GM23338 (cell line): Measurements from ENCODE around the gene TRDN. TPM values are rescaled to one million over a fixed set of nuclear protein-coding genes. Genes with fewer than 3 reads are reported as not detected.
"Not testable (repeated sequence)": the region's sequence is repeated elsewhere in the genome, so short reads cannot be mapped to it uniquely, and the experiment has no call there.

Experiments
- ATAC-seq: fragments of 200-7000 bp; cut with Tn5 transposase; 3 replicates; pipeline ENCODE4 v1.9.1; 2020
- DNase-seq: peaks from one replicate; pipeline ENCODE4 v3.0.0-alpha.2; 2015; ENCODE audit warnings: low spot score
- H2AFZ ChIP-seq: fragments of 200-600 bp; sonication (generic); 2 replicates; pipeline ENCODE4 v1.8.0; 2016; ENCODE audit warnings: antibody characterized with exemption, mild to moderate bottlenecking, moderate library complexity
- H3F3A ChIP-seq: fragments of 200-600 bp; sonication (generic); replicated peaks from 2 replicates; pipeline ENCODE4 v1.8.0; 2017; ENCODE audit warnings: antibody characterized with exemption, mixed run types, low read depth
- H3K27ac ChIP-seq: fragments of 200-600 bp; sonication (generic); 2 replicates; pipeline ENCODE4 v1.6.1; 2016; ENCODE audit warnings: low read depth
- H3K27me3 ChIP-seq: fragments of 200-600 bp; sonication (generic); 2 replicates; pipeline ENCODE4 v1.8.0; 2016; ENCODE audit warnings: mild to moderate bottlenecking, mixed run types, moderate library complexity; ENCODE audit not compliant: insufficient read depth
- H3K36me3 ChIP-seq: fragments of 200-600 bp; sonication (generic); 2 replicates; pipeline ENCODE4 v1.8.0; 2016; ENCODE audit warnings: mild to moderate bottlenecking; ENCODE audit not compliant: insufficient read depth
- H3K4me1 ChIP-seq: fragments of 200-600 bp; sonication (generic); 2 replicates; pipeline ENCODE4 v1.8.0; 2016; ENCODE audit warnings: mild to moderate bottlenecking, moderate library complexity; ENCODE audit not compliant: insufficient read depth
- H3K4me2 ChIP-seq: fragments of 200-600 bp; sonication (generic); 2 replicates; pipeline ENCODE4 v1.7.1; 2017; ENCODE audit warnings: mixed run types
- H3K4me3 ChIP-seq: fragments of 200-600 bp; sonication (generic); 2 replicates; pipeline ENCODE4 v1.6.1; 2016; ENCODE audit warnings: mixed run types
- H3K79me2 ChIP-seq: fragments of 200-600 bp; sonication (generic); replicated peaks from 2 replicates; pipeline ENCODE4 v1.8.0; 2017; ENCODE audit warnings: mild to moderate bottlenecking; ENCODE audit not compliant: insufficient read depth
- H3K9me2 ChIP-seq: fragments of 200-600 bp; sonication (generic); 2 replicates; pipeline ENCODE4 v1.8.0; 2017; ENCODE audit not compliant: insufficient read depth
- H4K20me1 ChIP-seq: fragments of 200-600 bp; sonication (generic); replicated peaks from 2 replicates; pipeline ENCODE4 v1.8.0; 2017; ENCODE audit warnings: mild to moderate bottlenecking; ENCODE audit not compliant: insufficient read depth
- H3K27ac Mint-ChIP-seq: 2 replicates; pipeline ENCODE4 v1.8.0; 2020; ENCODE audit warnings: inconsistent platforms, mild to moderate bottlenecking, moderate library complexity, mixed read lengths
- H3K27me3 Mint-ChIP-seq: 3 replicates; pipeline ENCODE4 v1.8.0; 2022; ENCODE audit warnings: low read depth, mild to moderate bottlenecking, moderate library complexity, mixed read lengths, inconsistent platforms; ENCODE audit not compliant: insufficient read depth, poor library complexity
- H3K36me3 Mint-ChIP-seq: 3 replicates; pipeline ENCODE4 v1.8.0; 2021; ENCODE audit warnings: low read depth, mild to moderate bottlenecking, inconsistent platforms, moderate library complexity, mixed read lengths
- H3K4me1 Mint-ChIP-seq: 3 replicates; pipeline ENCODE4 v1.8.0; 2020; ENCODE audit warnings: mild to moderate bottlenecking, inconsistent platforms, mixed read lengths
- H3K4me3 Mint-ChIP-seq: 3 replicates; pipeline ENCODE4 v1.8.0; 2021; ENCODE audit warnings: moderate library complexity, mild to moderate bottlenecking, inconsistent platforms, mixed read lengths
- H3K9me3 Mint-ChIP-seq: 3 replicates; pipeline ENCODE4 v1.8.0; 2020; ENCODE audit warnings: moderate library complexity, mild to moderate bottlenecking, inconsistent platforms, mixed read lengths
- CREB1 ChIP-seq: fragments of 250-450 bp; sonication (Bioruptor Pico); IDR thresholded peaks from 2 replicates; pipeline ENCODE4 v1.5.0; 2020; ENCODE audit warnings: low read depth, mild to moderate bottlenecking, moderate library complexity
- JUNB ChIP-seq: IDR thresholded peaks from one replicate; pipeline ENCODE4 v1.6.1; 2016; ENCODE audit warnings: antibody characterized with exemption; ENCODE audit not compliant: unreplicated experiment
- NANOG ChIP-seq: IDR thresholded peaks from 2 replicates; pipeline ENCODE4 v1.6.1; 2016; ENCODE audit warnings: antibody characterized with exemption, borderline replicate concordance
- POLR2AphosphoS5 ChIP-seq: IDR thresholded peaks from 2 replicates; pipeline ENCODE4 v1.6.1; 2016; ENCODE audit warnings: antibody characterized with exemption, low read depth
- STAT1 ChIP-seq: IDR thresholded peaks from one replicate; pipeline ENCODE4 v1.6.1; 2016; ENCODE audit warnings: antibody characterized with exemption; ENCODE audit not compliant: unreplicated experiment
- ZNF114 ChIP-seq: fragments of 250-450 bp; sonication (Bioruptor Pico); IDR thresholded peaks from 2 replicates; pipeline ENCODE4 v1.5.0; 2020; ENCODE audit warnings: mild to moderate bottlenecking, moderate library complexity
- ZNF331 ChIP-seq: fragments of 250-450 bp; sonication (Bioruptor Pico); IDR thresholded peaks from 2 replicates; pipeline ENCODE4 v1.5.0; 2020; ENCODE audit warnings: low read depth, mild to moderate bottlenecking, moderate library complexity
- polyA plus RNA-seq: library from polyadenylated mRNA; unstranded; fragments of >200 nt; fragmentation: Nextera tagmentation; extraction: Ambion mirVana; gene quantifications from 2 replicates; pipeline ENCODE4 v1.2.1, GENCODE V29; 2016
- total RNA-seq: library from RNA; depleted of rRNA; stranded (reverse); fragments of >200 nt; shearing (Covaris generic); gene quantifications from 2 replicates; pipeline ENCODE4 v1.2.3, GENCODE V29; 2014
- TF ChIP-seq, protein P1 (sequence below): fragments of 250-450 bp; sonication (Bioruptor Pico); IDR thresholded peaks from 2 replicates; pipeline ENCODE4 v1.5.0; 2020; ENCODE audit warnings: mild to moderate bottlenecking, moderate library complexity
- TF ChIP-seq, protein P2 (sequence below), 2 experiments: fragments of 200-600 bp in 1 of 2; sonication (generic) in 1 of 2; conservative IDR thresholded peaks; 2 replicates each; pipeline versions ENCODE4 v1.5.1 to v1.6.1; 2016 to 2017; ENCODE audit warnings: antibody characterized with exemption in 2 of 2, low read depth in 2 of 2, mild to moderate bottlenecking in 2 of 2, moderate library complexity in 1 of 2
- TF ChIP-seq, protein P3 (sequence below): IDR thresholded peaks from one replicate; pipeline ENCODE4 v1.6.1; 2018; ENCODE audit warnings: antibody characterized with exemption; ENCODE audit not compliant: unreplicated experiment

Gene TRDN
- total and polyA plus RNA-seq, 2 experiments from 2014 or later: 35.5 to 137 TPM

DNA sequence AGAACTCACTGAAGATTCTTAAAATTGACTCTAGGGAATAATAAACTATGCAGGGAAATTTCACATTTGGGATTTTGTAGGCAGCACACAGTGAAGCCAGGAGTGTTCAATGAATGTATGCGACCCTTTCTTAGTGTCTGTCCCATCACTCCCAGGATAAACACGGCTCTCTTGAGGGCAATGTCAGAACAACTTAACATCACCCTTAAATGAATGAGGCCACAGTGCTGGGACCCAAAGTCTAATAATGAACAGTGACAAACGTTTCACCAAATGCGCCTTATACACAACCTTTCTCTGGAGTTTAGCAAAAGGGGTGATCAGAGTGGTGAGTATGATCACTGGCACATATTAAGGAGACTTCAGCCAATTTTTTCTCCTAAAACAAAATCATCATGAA, 403.4 kb downstream of the TRDN start:
- no peak for DNase-seq
- H3K4me1 ChIP-seq: no peaks in the 10 kb centered on the region
- no peaks in the 10 kb centered on the region for H3K36me3 ChIP-seq
- no peaks in the 10 kb centered on the region for H3K27me3 ChIP-seq
- no peak for TF ChIP-seq CREB1 (CRISPR knock-in tag)
- no peak for TF ChIP-seq ZNF114 (CRISPR knock-in tag)
- TF ChIP-seq, protein P1, sequence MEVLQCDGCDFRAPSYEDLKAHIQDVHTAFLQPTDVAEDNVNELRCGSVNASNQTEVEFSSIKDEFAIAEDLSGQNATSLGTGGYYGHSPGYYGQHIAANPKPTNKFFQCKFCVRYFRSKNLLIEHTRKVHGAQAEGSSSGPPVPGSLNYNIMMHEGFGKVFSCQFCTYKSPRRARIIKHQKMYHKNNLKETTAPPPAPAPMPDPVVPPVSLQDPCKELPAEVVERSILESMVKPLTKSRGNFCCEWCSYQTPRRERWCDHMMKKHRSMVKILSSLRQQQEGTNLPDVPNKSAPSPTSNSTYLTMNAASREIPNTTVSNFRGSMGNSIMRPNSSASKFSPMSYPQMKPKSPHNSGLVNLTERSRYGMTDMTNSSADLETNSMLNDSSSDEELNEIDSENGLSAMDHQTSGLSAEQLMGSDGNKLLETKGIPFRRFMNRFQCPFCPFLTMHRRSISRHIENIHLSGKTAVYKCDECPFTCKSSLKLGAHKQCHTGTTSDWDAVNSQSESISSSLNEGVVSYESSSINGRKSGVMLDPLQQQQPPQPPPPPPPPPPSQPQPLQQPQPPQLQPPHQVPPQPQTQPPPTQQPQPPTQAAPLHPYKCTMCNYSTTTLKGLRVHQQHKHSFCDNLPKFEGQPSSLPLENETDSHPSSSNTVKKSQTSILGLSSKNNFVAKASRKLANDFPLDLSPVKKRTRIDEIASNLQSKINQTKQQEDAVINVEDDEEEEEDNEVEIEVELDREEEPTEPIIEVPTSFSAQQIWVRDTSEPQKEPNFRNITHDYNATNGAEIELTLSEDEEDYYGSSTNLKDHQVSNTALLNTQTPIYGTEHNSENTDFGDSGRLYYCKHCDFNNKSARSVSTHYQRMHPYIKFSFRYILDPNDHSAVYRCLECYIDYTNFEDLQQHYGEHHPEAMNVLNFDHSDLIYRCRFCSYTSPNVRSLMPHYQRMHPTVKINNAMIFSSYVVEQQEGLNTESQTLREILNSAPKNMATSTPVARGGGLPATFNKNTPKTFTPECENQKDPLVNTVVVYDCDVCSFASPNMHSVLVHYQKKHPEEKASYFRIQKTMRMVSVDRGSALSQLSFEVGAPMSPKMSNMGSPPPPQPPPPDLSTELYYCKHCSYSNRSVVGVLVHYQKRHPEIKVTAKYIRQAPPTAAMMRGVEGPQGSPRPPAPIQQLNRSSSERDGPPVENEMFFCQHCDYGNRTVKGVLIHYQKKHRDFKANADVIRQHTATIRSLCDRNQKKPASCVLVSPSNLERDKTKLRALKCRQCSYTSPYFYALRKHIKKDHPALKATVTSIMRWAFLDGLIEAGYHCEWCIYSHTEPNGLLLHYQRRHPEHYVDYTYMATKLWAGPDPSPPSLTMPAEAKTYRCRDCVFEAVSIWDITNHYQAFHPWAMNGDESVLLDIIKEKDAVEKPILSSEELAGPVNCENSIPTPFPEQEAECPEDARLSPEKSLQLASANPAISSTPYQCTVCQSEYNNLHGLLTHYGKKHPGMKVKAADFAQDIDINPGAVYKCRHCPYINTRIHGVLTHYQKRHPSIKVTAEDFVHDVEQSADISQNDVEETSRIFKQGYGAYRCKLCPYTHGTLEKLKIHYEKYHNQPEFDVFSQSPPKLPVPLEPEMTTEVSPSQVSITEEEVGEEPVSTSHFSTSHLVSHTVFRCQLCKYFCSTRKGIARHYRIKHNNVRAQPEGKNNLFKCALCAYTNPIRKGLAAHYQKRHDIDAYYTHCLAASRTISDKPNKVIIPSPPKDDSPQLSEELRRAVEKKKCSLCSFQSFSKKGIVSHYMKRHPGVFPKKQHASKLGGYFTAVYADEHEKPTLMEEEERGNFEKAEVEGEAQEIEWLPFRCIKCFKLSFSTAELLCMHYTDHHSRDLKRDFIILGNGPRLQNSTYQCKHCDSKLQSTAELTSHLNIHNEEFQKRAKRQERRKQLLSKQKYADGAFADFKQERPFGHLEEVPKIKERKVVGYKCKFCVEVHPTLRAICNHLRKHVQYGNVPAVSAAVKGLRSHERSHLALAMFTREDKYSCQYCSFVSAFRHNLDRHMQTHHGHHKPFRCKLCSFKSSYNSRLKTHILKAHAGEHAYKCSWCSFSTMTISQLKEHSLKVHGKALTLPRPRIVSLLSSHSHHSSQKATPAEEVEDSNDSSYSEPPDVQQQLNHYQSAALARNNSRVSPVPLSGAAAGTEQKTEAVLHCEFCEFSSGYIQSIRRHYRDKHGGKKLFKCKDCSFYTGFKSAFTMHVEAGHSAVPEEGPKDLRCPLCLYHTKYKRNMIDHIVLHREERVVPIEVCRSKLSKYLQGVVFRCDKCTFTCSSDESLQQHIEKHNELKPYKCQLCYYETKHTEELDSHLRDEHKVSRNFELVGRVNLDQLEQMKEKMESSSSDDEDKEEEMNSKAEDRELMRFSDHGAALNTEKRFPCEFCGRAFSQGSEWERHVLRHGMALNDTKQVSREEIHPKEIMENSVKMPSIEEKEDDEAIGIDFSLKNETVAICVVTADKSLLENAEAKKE (CRISPR knock-in tag): no peak
- TF ChIP-seq, protein P2, sequence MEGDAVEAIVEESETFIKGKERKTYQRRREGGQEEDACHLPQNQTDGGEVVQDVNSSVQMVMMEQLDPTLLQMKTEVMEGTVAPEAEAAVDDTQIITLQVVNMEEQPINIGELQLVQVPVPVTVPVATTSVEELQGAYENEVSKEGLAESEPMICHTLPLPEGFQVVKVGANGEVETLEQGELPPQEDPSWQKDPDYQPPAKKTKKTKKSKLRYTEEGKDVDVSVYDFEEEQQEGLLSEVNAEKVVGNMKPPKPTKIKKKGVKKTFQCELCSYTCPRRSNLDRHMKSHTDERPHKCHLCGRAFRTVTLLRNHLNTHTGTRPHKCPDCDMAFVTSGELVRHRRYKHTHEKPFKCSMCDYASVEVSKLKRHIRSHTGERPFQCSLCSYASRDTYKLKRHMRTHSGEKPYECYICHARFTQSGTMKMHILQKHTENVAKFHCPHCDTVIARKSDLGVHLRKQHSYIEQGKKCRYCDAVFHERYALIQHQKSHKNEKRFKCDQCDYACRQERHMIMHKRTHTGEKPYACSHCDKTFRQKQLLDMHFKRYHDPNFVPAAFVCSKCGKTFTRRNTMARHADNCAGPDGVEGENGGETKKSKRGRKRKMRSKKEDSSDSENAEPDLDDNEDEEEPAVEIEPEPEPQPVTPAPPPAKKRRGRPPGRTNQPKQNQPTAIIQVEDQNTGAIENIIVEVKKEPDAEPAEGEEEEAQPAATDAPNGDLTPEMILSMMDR (conservative IDR thresholded peaks at IDR 0.05; ENCODE audit: low read depth in 2 of 2): no peak
- TF ChIP-seq, protein P3, sequence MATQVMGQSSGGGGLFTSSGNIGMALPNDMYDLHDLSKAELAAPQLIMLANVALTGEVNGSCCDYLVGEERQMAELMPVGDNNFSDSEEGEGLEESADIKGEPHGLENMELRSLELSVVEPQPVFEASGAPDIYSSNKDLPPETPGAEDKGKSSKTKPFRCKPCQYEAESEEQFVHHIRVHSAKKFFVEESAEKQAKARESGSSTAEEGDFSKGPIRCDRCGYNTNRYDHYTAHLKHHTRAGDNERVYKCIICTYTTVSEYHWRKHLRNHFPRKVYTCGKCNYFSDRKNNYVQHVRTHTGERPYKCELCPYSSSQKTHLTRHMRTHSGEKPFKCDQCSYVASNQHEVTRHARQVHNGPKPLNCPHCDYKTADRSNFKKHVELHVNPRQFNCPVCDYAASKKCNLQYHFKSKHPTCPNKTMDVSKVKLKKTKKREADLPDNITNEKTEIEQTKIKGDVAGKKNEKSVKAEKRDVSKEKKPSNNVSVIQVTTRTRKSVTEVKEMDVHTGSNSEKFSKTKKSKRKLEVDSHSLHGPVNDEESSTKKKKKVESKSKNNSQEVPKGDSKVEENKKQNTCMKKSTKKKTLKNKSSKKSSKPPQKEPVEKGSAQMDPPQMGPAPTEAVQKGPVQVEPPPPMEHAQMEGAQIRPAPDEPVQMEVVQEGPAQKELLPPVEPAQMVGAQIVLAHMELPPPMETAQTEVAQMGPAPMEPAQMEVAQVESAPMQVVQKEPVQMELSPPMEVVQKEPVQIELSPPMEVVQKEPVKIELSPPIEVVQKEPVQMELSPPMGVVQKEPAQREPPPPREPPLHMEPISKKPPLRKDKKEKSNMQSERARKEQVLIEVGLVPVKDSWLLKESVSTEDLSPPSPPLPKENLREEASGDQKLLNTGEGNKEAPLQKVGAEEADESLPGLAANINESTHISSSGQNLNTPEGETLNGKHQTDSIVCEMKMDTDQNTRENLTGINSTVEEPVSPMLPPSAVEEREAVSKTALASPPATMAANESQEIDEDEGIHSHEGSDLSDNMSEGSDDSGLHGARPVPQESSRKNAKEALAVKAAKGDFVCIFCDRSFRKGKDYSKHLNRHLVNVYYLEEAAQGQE: no peak
- TF ChIP-seq JUNB: no peak
- TF ChIP-seq ZNF331 (CRISPR knock-in tag): no peak
- no peak for TF ChIP-seq POLR2AphosphoS5
- TF ChIP-seq STAT1: no peak
- TF ChIP-seq NANOG: no peak
- no peak overlapping the region for H3K4me3 ChIP-seq
- no peaks in the 10 kb centered on the region for H3K4me1 Mint-ChIP-seq
- H4K20me1 ChIP-seq: no peaks in the 10 kb centered on the region
- no peaks in the 10 kb centered on the region for H3K9me2 ChIP-seq
- no peak overlapping the region for H3K27ac Mint-ChIP-seq
- no peak overlapping the region for H3K27ac ChIP-seq
- H3K27me3 Mint-ChIP-seq: no peaks in the 10 kb centered on the region
- no peak overlapping the region for H2AFZ ChIP-seq
- H3K36me3 Mint-ChIP-seq: no peaks in the 10 kb centered on the region
- H3F3A ChIP-seq: no peaks in the 10 kb centered on the region
- H3K9me3 Mint-ChIP-seq: no peaks in the 10 kb centered on the region
- no peaks in the 10 kb centered on the region for H3K79me2 ChIP-seq
- H3K4me2 ChIP-seq: no peak overlapping the region
- H3K4me3 Mint-ChIP-seq: no peak overlapping the region
- no peak for ATAC-seq

DNA sequence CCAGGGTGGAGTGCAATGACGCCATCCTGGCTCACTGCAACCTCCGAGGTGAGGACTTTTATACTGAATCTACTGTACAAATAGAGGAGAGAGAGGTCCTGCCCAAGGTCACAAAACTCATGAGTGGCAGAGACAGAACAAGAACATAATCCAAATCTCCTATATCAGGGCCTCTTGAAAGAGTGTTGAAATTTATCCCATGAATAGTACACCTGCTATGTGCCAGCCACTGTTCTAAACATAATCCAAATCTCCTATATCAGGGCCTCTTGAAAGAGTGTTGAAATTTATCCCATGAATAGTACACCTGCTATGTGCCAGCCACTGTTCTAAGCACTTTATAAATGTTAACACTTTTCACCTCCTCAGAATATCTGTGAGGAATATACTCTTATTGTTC, 409.0 kb downstream of the TRDN start:
- not testable (repeated sequence) for H3K4me1 ChIP-seq, H3K4me3 Mint-ChIP-seq, H3K27ac ChIP-seq, H3F3A ChIP-seq, H3K36me3 ChIP-seq, DNase-seq, H3K4me3 ChIP-seq, H3K9me2 ChIP-seq, H3K4me1 Mint-ChIP-seq, H3K27me3 Mint-ChIP-seq, H3K79me2 ChIP-seq, H2AFZ ChIP-seq, H3K27ac Mint-ChIP-seq, H3K27me3 ChIP-seq, H4K20me1 ChIP-seq, H3K36me3 Mint-ChIP-seq, ATAC-seq, H3K9me3 Mint-ChIP-seq, H3K4me2 ChIP-seq
